SW 1271 (cell line): Measurements from ENCODE around the gene MIB2.
"Not testable (repeated sequence)": the region's sequence is repeated elsewhere in the genome, so short reads cannot be mapped to it uniquely, and the experiment has no call there.

Experiments
- DNase-seq, 2 experiments: peaks; one replicate each; lab custom pipeline; 2025; lab: John Stamatoyannopoulos, UW

MIB2 gene

GRCh38 chr1:1615256-1616044, at the start of gene MIB2:
Gene MIB2 (plus strand): TSS chr1:1615500. CDS start chr1:1623453, 7,953 bp downstream.
- peak; percentile 84 to 87 for DNase-seq

- no peak for DNase-seq
These were observed 48.0 kb upstream of the MIB2 start for GRCh38 chr1:1567152-1567875.

- DNase-seq: no peak
These were observed 47.4 kb upstream of the MIB2 start for GRCh38 chr1:1567891-1568291.

GRCh38 chr1:1569341-1569740, 46.0 kb upstream of the MIB2 start:
- DNase-seq: no peak

GRCh38 chr1:1573843-1574720, 41.2 kb upstream of the MIB2 start:
- peak in 1 of 2 experiments; percentile 54 for DNase-seq

GRCh38 chr1:1574721-1575537, 40.4 kb upstream of the MIB2 start, which contains the start of gene SSU72:
Gene SSU72 (minus strand): TSS chr1:1574863. CDS start chr1:1574557, 306 bp downstream.
- DNase-seq: peak; percentile 35 to 73

- no peak for DNase-seq
These were observed 37.8 kb upstream of the MIB2 start for GRCh38 chr1:1577367-1578011.

- DNase-seq: no peak
These were observed 36.8 kb upstream of the MIB2 start for GRCh38 chr1:1578371-1578940.

- DNase-seq: no peak
These were observed 32.5 kb upstream of the MIB2 start for GRCh38 chr1:1582585-1583346.

- no peak for DNase-seq
These were observed 31.8 kb upstream of the MIB2 start for GRCh38 chr1:1583347-1584010.

- DNase-seq: no peak
These were observed 23.8 kb upstream of the MIB2 start for GRCh38 chr1:1591452-1591851.

- DNase-seq: no peak
These were observed 21.3 kb upstream of the MIB2 start for GRCh38 chr1:1593834-1594601.

GRCh38 chr1:1594602-1595260, 20.6 kb upstream of the MIB2 start:
- DNase-seq: no peak

- not testable (repeated sequence) for DNase-seq
These were observed 20.0 kb upstream of the MIB2 start for GRCh38 chr1:1595341-1595740.

GRCh38 chr1:1596493-1597274, 18.6 kb upstream of the MIB2 start:
- no peak for DNase-seq

- no peak for DNase-seq
These were observed 17.9 kb upstream of the MIB2 start for GRCh38 chr1:1597275-1597930.
